Mammary epithelial cell (primary cell): ENCODE results near the gene DNMT3A.

Experiments used
- EZH2 ChIP-seq: IDR thresholded peaks from 2 replicates; pipeline ENCODE4 v1.6.1; 2012; ENCODE audit warnings: low read length, inconsistent platforms, borderline replicate concordance
- TF ChIP-seq, protein P1 (sequence below), 2 donors: IDR thresholded peaks in 1 of 2; conservative IDR thresholded peaks in 1 of 2; 2 replicates each; pipeline ENCODE4 v1.5.1; 2011 to 2012; ENCODE audit warnings: inconsistent platforms in 2 of 2, low read length in 2 of 2, mild to moderate bottlenecking in 2 of 2, control low read depth in 1 of 2, low read depth in 1 of 2; ENCODE audit not compliant: insufficient read depth in 1 of 2; ENCODE audit errors: extremely low read depth in 1 of 2

DNA sequence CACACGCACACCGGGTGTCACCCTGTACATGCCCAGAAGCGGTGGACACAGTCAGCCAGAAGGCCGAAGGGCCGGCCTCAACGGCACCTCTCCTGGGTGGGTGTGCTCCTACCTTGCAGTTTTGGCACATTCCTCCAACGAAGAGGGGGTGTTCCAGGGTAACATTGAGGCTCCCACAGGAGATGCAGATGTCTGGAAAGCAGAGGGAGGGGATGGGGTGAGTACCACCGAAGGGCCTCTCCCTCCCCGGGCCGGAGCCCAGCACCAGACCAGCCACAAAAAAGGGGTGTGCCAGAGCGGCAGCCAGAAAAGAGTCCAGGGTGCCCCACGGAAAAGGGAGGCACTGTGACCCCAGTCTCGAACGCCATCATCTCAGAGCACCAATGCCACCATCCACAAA, 96.6 kb downstream of the DNMT3A start:
- TF ChIP-seq, protein P1, sequence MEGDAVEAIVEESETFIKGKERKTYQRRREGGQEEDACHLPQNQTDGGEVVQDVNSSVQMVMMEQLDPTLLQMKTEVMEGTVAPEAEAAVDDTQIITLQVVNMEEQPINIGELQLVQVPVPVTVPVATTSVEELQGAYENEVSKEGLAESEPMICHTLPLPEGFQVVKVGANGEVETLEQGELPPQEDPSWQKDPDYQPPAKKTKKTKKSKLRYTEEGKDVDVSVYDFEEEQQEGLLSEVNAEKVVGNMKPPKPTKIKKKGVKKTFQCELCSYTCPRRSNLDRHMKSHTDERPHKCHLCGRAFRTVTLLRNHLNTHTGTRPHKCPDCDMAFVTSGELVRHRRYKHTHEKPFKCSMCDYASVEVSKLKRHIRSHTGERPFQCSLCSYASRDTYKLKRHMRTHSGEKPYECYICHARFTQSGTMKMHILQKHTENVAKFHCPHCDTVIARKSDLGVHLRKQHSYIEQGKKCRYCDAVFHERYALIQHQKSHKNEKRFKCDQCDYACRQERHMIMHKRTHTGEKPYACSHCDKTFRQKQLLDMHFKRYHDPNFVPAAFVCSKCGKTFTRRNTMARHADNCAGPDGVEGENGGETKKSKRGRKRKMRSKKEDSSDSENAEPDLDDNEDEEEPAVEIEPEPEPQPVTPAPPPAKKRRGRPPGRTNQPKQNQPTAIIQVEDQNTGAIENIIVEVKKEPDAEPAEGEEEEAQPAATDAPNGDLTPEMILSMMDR (conservative IDR thresholded peaks at IDR 0.05 in 1 of 2, IDR thresholded peaks at IDR 0.05 in 1 of 2; ENCODE audit: extremely low read depth in 1 of 2, insufficient read depth in 1 of 2, low read depth in 1 of 2, low read length in 2 of 2): no peak
- TF ChIP-seq EZH2: no peak
